Common myeloid progenitor, CD34-positive (primary cell): ENCODE results near the gene PANK1.
A peak's percentile ranks its signal among the peaks of the same experiment; 100 is the strongest.

Experiments used
- CTCF ChIA-PET: fragments of 350-600 bp; sonication (Branson Sonifier 250); formaldehyde crosslinking; loops from one replicate; lab custom pipeline; 2021; ENCODE audit warnings: antibody characterized with exemption; lab: Charles Lee
- POLR2A ChIA-PET: fragments of 350-600 bp; sonication (Branson Sonifier 250); formaldehyde crosslinking; loops from one replicate; lab custom pipeline; 2021; ENCODE audit warnings: antibody characterized with exemption; lab: Charles Lee
- DNase-seq, 3 donors: peaks; one replicate each; pipeline versions ENCODE4 v3.0.0 to v3.0.0-alpha.2; 2013
- H3K27ac ChIP-seq, 2 experiments: 1 replicate in 1 of 2; 2 replicates in 1 of 2; pipeline ENCODE4 v1.7.0; 2013; ENCODE audit warnings: inconsistent platforms in 2 of 2, low read length in 2 of 2, mild to moderate bottlenecking in 2 of 2, low read depth in 1 of 2, moderate library complexity in 1 of 2; ENCODE audit not compliant: severe bottlenecking in 2 of 2, insufficient read depth in 1 of 2, poor library complexity in 1 of 2
- H3K27me3 ChIP-seq, 5 experiments: replicated peaks in 2 of 5; 1 replicate in 3 of 5; 2 replicates in 2 of 5; pipeline versions ENCODE4 v1.6.1 to v1.7.0; 2013; ENCODE audit warnings: low read length in 4 of 5, mild to moderate bottlenecking in 2 of 5, moderate library complexity in 2 of 5, inconsistent platforms in 1 of 5; ENCODE audit not compliant: insufficient read depth in 5 of 5, control insufficient read depth in 4 of 5
- H3K36me3 ChIP-seq, 4 experiments: 1 replicate in 2 of 4; 2 replicates in 2 of 4; pipeline versions ENCODE4 v1.6.1 to v1.7.0; 2013; ENCODE audit warnings: low read length in 3 of 4, control low read depth in 1 of 4, mild to moderate bottlenecking in 1 of 4; ENCODE audit not compliant: control insufficient read depth in 4 of 4, insufficient read depth in 4 of 4
- H3K4me1 ChIP-seq, 4 experiments: 1 replicate in 3 of 4; 2 replicates in 1 of 4; pipeline versions ENCODE4 v1.6.1 to v1.7.1; 2013; ENCODE audit warnings: low read length in 3 of 4, mild to moderate bottlenecking in 3 of 4, control low read depth in 1 of 4, inconsistent platforms in 1 of 4, moderate library complexity in 1 of 4; ENCODE audit not compliant: control insufficient read depth in 4 of 4, insufficient read depth in 4 of 4; ENCODE audit errors: control extremely low read depth in 1 of 4
- H3K4me3 ChIP-seq, 7 experiments: 1 replicate in 4 of 7; 2 replicates in 3 of 7; pipeline versions ENCODE4 v1.5.1 to v1.7.0; 2013; ENCODE audit warnings: mild to moderate bottlenecking in 7 of 7, low read length in 6 of 7, moderate library complexity in 6 of 7, inconsistent platforms in 2 of 7, low read depth in 2 of 7, control low read depth in 1 of 7; ENCODE audit not compliant: insufficient read depth in 4 of 7, control insufficient read depth in 1 of 7; ENCODE audit errors: extremely low read depth in 1 of 7
- H3K9me3 ChIP-seq, 5 experiments: 1 replicate in 4 of 5; 2 replicates in 1 of 5; pipeline versions ENCODE4 v1.6.1 to v1.7.1; 2013; ENCODE audit warnings: low read length in 4 of 5, mild to moderate bottlenecking in 2 of 5, inconsistent platforms in 1 of 5, low read depth in 1 of 5, moderate library complexity in 1 of 5; ENCODE audit not compliant: control insufficient read depth in 4 of 5, insufficient read depth in 2 of 5; ENCODE audit errors: control extremely low read depth in 1 of 5
- WGBS: methylation state at CpG from one replicate; pipeline ENCODE4 v1.1.5; 2013; ENCODE audit not compliant: insufficient coverage; 5-methylcytosine and 5-hydroxymethylcytosine counted together

The PANK1 gene

GRCh38 chr10:89653410-89653869, 8.4 kb upstream of the PANK1 start:
- no peak overlapping the region for H3K4me3 ChIP-seq
- peaks cover 0 to 8% (median 3%) of the 10 kb centered on the region in 5 experiments for H3K9me3 ChIP-seq
- CTCF ChIA-PET = interaction anchor here (1.7 kb wide), 1 partner anchor 10 kb away, joined by 5 read pairs; no protein-coding TSS in a partner anchor
- no peaks in the 10 kb centered on the region for H3K27me3 ChIP-seq
- no peaks in the 10 kb centered on the region for H3K36me3 ChIP-seq
- H3K27ac ChIP-seq = no peak overlapping the region
- WGBS = 100% methylated on average over 1 of the region's 6 CpGs
- POLR2A ChIA-PET = interaction anchor here (0.6 kb wide), 1 partner anchor 13 kb away, joined by 3 read pairs; no protein-coding TSS in a partner anchor
- no peak for DNase-seq
- peaks cover 0 to 11% (median 7%) of the 10 kb centered on the region in 4 experiments for H3K4me1 ChIP-seq

GRCh38 chr10:89652806-89653370, 7.8 kb upstream of the PANK1 start:
- ChIA-PET POLR2A (no interaction called here), CTCF (no interaction called here)
- Histone ChIP-seq H3K36me3 (no peaks in the 10 kb centered on the region), H3K4me1 (peaks cover 0 to 11% (median 7%) of the 10 kb centered on the region in 4 experiments), H3K27ac (no peak overlapping the region), H3K4me3 (no peak overlapping the region), H3K9me3 (peaks cover 0 to 8% (median 3%) of the 10 kb centered on the region in 5 experiments), H3K27me3 (no peaks in the 10 kb centered on the region)
- DNase-seq = no peak
- WGBS = 96% methylated on average over 3 of the region's 3 CpGs

- ChIA-PET POLR2A (no interaction called here), CTCF (interaction anchor here (0.9 kb wide), 1 partner anchor 12 kb away, joined by 3 read pairs; no protein-coding TSS in a partner anchor)
- WGBS = 100% methylated on average over 1 of the region's 3 CpGs
- no peaks in the 10 kb centered on the region for H3K36me3 ChIP-seq
- no peak overlapping the region for H3K27ac ChIP-seq
- H3K27me3 ChIP-seq = no peaks in the 10 kb centered on the region
- peaks cover 0 to 8% (median 3%) of the 10 kb centered on the region in 5 experiments for H3K9me3 ChIP-seq
- H3K4me1 ChIP-seq = peaks cover 0 to 13% (median 7%) of the 10 kb centered on the region in 4 experiments
- peak in 2 of 3 donors; percentile 33 to 45 for DNase-seq
- no peak overlapping the region for H3K4me3 ChIP-seq
These were observed 7.0 kb upstream of the PANK1 start for GRCh38 chr10:89651916-89652573.

GRCh38 chr10:89651205-89651915, 6.3 kb upstream of the PANK1 start:
- CTCF ChIA-PET = interaction anchor here (0.9 kb wide), 1 partner anchor 12 kb away, joined by 3 read pairs; no protein-coding TSS in a partner anchor
- H3K27ac ChIP-seq = no peak overlapping the region
- H3K36me3 ChIP-seq = no peaks in the 10 kb centered on the region

GRCh38 chr10:89649051-89649450, 4.0 kb upstream of the PANK1 start:
- ChIA-PET CTCF (interaction anchor here (2.5 kb wide), 1 partner anchor 10 kb away, joined by 8 read pairs; no protein-coding TSS in a partner anchor), POLR2A (no interaction called here)
- peaks cover 15 to 39% (median 22%) of the 10 kb centered on the region in 4 experiments for H3K4me1 ChIP-seq
- peaks cover 0 to 5% (median 3%) of the 10 kb centered on the region in 5 experiments for H3K9me3 ChIP-seq
- no peaks in the 10 kb centered on the region for H3K36me3 ChIP-seq
- no peak for DNase-seq
- WGBS = 100% methylated on average over 1 of the region's 1 CpG
- no peaks in the 10 kb centered on the region for H3K27me3 ChIP-seq
- H3K27ac ChIP-seq = no peak overlapping the region
- no peak overlapping the region for H3K4me3 ChIP-seq

More at GRCh38 chr10:89651205-89651915, 6.3 kb upstream of the PANK1 start:
- WGBS = 20% methylated on average over 2 of the region's 5 CpGs
- Histone ChIP-seq H3K4me1 (peaks cover 4 to 20% (median 10%) of the 10 kb centered on the region in 4 experiments), H3K9me3 (peaks cover 0 to 8% (median 3%) of the 10 kb centered on the region in 5 experiments), H3K4me3 (no peak overlapping the region), H3K27me3 (no peaks in the 10 kb centered on the region)
- POLR2A ChIA-PET = no interaction called here
- no peak for DNase-seq

GRCh38 chr10:89648074-89648473, 3.0 kb upstream of the PANK1 start:
- POLR2A ChIA-PET = no interaction called here
- no CpG with 5 or more reads among the region's 3 CpGs for WGBS
- CTCF ChIA-PET = interaction anchor here (2.5 kb wide), 1 partner anchor 11 kb away, joined by 8 read pairs; no protein-coding TSS in a partner anchor
- DNase-seq = no peak
- Histone ChIP-seq H3K9me3 (peaks cover 0 to 5% (median 3%) of the 10 kb centered on the region in 5 experiments), H3K4me1 (peaks cover 22 to 46% (median 27%) of the 10 kb centered on the region in 4 experiments), H3K36me3 (no peaks in the 10 kb centered on the region), H3K27me3 (no peaks in the 10 kb centered on the region), H3K4me3 (no peak overlapping the region), H3K27ac (no peak overlapping the region)
